WERI-Rb-1 (cell line): ENCODE results near the gene NADSYN1.
"Not testable (repeated sequence)": the region's sequence is repeated elsewhere in the genome, so short reads cannot be mapped to it uniquely, and the experiment has no call there.

ENCODE experiments used
- DNase-seq: peaks from one replicate; pipeline ENCODE4 v3.0.0-alpha.2; 2020
- H3K27ac ChIP-seq: fragments of 250-450 bp; sonication (Bioruptor Pico); 2 replicates; pipeline ENCODE4 v1.5.1; 2020; ENCODE audit warnings: mild to moderate bottlenecking, moderate library complexity
- H3K27me3 ChIP-seq: fragments of 250-450 bp; sonication (Bioruptor Pico); 2 replicates; pipeline ENCODE4 v1.5.1; 2021; ENCODE audit warnings: mild to moderate bottlenecking, low read depth, moderate library complexity; ENCODE audit not compliant: insufficient read depth, severe bottlenecking
- H3K36me3 ChIP-seq: fragments of 250-450 bp; sonication (Bioruptor Pico); 2 replicates; pipeline ENCODE4 v1.5.1; 2020; ENCODE audit warnings: mild to moderate bottlenecking, moderate library complexity
- H3K4me3 ChIP-seq: 2 replicates; pipeline ENCODE4 v1.5.1; 2011; ENCODE audit warnings: low read depth, mild to moderate bottlenecking, control low read depth, low read length
- H3K9me3 ChIP-seq: fragments of 250-450 bp; sonication (Bioruptor Pico); 2 replicates; pipeline ENCODE4 v1.5.1; 2021; ENCODE audit warnings: mild to moderate bottlenecking, moderate library complexity; ENCODE audit not compliant: severe bottlenecking
- CTCF ChIP-seq: IDR thresholded peaks from 2 replicates; pipeline ENCODE4 v1.5.1; 2011; ENCODE audit warnings: low read depth, mild to moderate bottlenecking, control low read depth, inconsistent platforms, low read length

NADSYN1 gene

GRCh38 chr11:71525938-71526495 lies 73.0 kb downstream of the NADSYN1 start:
- no peak for DNase-seq
- no peaks in the 10 kb centered on the region for H3K27me3 ChIP-seq
- no peak for TF ChIP-seq CTCF
- H3K4me3 ChIP-seq = no peak overlapping the region
- H3K27ac ChIP-seq = no peak overlapping the region
- no peaks in the 10 kb centered on the region for H3K9me3 ChIP-seq
- H3K36me3 ChIP-seq = no peaks in the 10 kb centered on the region

DNA sequence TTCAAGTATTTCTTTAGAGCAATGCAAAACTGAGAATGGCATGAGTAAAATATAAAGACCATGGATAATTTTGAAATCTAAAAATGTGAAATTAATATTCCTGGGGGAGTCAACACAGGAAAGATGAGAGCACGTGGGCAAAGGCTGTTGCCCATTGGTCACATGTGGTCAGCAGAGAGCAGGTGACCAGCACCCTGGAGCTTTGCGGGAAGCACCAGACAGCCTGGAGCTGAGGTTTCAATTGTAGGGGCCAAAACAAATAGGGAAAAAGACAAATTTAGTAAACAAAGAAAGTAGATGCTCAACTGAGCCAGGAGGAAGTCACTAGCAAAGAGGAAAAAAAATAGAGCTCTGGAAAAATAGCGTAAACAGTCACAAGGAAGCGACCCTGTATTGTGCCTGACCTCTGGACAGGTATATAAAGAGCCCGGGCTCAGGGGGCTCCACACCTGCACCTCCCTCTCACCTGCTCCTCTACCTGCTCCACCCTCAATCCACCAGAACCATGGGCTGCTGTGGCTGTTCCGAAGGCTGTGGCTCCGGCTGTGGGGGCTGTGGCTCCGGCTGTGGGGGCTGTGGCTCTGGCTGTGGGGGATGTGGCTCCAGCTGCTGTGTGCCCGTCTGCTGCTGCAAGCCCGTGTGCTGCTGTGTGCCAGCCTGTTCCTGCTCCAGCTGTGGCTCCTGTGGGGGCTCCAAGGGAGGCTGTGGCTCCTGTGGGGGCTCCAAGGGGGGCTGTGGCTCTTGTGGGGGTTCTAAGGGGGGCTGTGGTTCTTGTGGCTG lies 74.0 kb downstream of the NADSYN1 start, which contains the start of gene KRTAP5-7:
TSS of gene KRTAP5-7 (plus strand) at position 472 of the 780 bp plus-strand sequence. CDS start at position 506, 34 bp downstream.
- H3K4me3 ChIP-seq, H3K36me3 ChIP-seq, DNase-seq, H3K9me3 ChIP-seq, H3K27me3 ChIP-seq, H3K27ac ChIP-seq: not testable (repeated sequence)

GRCh38 chr11:71527576-71528210 lies 74.7 kb downstream of the NADSYN1 start:
- DNase-seq = no peak
- H3K9me3 ChIP-seq = no peaks in the 10 kb centered on the region
- no peaks in the 10 kb centered on the region for H3K27me3 ChIP-seq
- no peak overlapping the region for H3K4me3 ChIP-seq
- no peaks in the 10 kb centered on the region for H3K36me3 ChIP-seq
- TF ChIP-seq CTCF = no peak
- no peak overlapping the region for H3K27ac ChIP-seq

DNA sequence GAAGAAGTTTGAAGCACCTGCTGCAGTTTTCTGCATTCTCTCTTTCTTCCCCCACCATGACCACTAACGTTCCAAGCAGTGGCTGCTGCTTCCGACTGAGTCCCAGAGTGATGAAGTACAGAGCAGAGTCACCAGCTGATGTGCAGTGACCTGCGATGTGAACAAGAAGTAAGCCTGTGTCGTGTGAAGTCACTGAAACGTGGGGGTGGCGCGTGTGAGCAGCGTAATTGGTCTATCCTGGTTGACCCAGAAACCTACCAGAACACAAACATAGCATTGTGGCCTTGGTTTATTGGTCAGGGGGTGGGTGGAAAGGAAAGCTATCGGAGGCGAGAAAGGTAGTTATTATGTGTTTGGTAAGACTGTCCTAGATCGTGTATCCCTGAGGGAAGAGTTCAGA lies 77.6 kb downstream of the NADSYN1 start:
- no peaks in the 10 kb centered on the region for H3K9me3 ChIP-seq
- DNase-seq = no peak
- no peak overlapping the region for H3K4me3 ChIP-seq
- H3K36me3 ChIP-seq = no peaks in the 10 kb centered on the region
- no peaks in the 10 kb centered on the region for H3K27me3 ChIP-seq
- H3K27ac ChIP-seq = no peak overlapping the region
- TF ChIP-seq CTCF = no peak

DNA sequence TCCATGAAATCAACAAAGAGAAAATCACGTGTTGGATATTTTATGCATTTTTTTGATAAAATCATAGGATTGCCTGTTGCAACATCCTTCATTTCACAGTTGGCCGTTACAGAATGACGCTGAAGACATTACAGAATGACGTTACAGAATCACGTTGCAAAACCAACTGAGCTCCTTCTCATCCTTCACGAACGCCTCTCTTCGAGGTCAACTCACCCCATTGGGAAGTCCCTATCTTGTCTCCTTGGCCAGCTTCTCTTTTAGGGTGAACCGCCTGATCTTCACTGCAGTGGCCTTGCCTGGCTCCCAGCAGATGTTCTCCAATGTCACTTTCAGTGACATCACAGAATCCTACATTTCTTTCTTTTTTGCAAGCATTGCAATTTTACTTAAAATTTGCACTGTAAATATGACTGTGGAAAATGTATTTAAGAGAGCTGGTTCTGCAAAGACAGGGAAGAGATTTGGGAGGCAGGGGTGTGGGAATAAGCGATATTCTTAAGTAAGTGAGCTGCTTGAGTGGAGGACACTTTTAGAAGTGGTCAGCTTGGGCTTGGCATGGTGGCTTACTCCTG lies 79.1 kb downstream of the NADSYN1 start:
- no peak for DNase-seq
- Histone ChIP-seq H3K27ac (no peak overlapping the region), H3K4me3 (no peak overlapping the region), H3K36me3 (no peaks in the 10 kb centered on the region), H3K27me3 (no peaks in the 10 kb centered on the region), H3K9me3 (no peaks in the 10 kb centered on the region)
- TF ChIP-seq CTCF = no peak

- DNase-seq, H3K4me3 ChIP-seq: not testable (repeated sequence)
Measured at GRCh38 chr11:71534711-71535608, 82.0 kb downstream of the NADSYN1 start.

More at GRCh38 chr11:71534711-71535608, 82.0 kb downstream of the NADSYN1 start:
- H3K27me3 ChIP-seq, H3K27ac ChIP-seq, H3K36me3 ChIP-seq, H3K9me3 ChIP-seq: not testable (repeated sequence)
